ENCODE measurements around the gene ERMN. TPM values are rescaled to one million over a fixed set of nuclear protein-coding genes. Genes with fewer than 3 reads are reported as not detected.
A peak's percentile ranks its signal among the peaks of the same experiment; 100 is the strongest.

ERMN gene
- total RNA-seq, 3 donors from 2014 or later (not counting 1 experiment from before 2014, with no cell fraction given) = 13.5 to 14.4 (median 14.0) TPM

DNA sequence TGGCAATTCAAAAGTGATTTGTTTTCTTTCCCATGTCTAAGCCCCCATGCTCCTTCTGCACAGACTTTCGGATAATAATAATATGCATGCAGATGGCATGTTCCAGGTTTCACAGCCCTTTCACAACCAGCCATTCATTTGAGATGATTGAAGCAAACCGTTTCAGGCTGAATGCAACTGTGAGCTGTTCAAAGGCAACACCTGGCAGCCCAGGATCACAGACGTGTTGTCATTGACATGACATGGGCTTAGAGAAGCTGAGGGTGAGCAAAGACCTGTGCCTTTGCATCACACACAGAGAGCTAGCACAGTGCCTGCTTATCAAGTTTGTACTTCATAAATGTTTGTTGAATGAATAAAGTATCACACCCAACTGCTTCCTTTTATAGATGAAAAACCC is 12.4 kb upstream of the ERMN start:
- 95% methylated on average over 3 of the region's 3 CpGs for WGBS (ENCODE audit: insufficient coverage)
- Mint-ChIP-seq H3K27me3 (ENCODE audit: low read depth in 2 of 2) (no peaks in the 10 kb centered on the region), H3K9me3 (peaks cover 8 to 9% of the 10 kb centered on the region in 2 donors), H3K4me1 (peaks cover 17 to 22% of the 10 kb centered on the region in 2 donors), H3K36me3 (peaks cover 22% of the 10 kb centered on the region), H3K4me3 (no peak overlapping the region), H3K27ac (no peak overlapping the region)
- intact Hi-C loops (cut with micrococcal nuclease) = loop anchor here (5.0 kb wide), 1 partner anchor 74 kb away; no protein-coding TSS in a partner anchor
- Histone ChIP-seq H3K27ac (ENCODE audit: low read length) (no peak overlapping the region), H3K36me3 (ENCODE audit: control insufficient read depth, insufficient read depth, low read length) (peaks cover 3% of the 10 kb centered on the region), H3K27me3 (ENCODE audit: control insufficient read depth, insufficient read depth, low read length) (no peaks in the 10 kb centered on the region), H3K4me3 (ENCODE audit: low read length) (no peak overlapping the region), H3K9me3 (ENCODE audit: control insufficient read depth, insufficient read depth, low read length) (no peaks in the 10 kb centered on the region), H3K4me1 (ENCODE audit: control insufficient read depth, insufficient read depth, low read length) (no peaks in the 10 kb centered on the region)
- ATAC-seq (no peak), DNase-seq (peak in 1 of 2 donors; percentile 24)
- TF ChIP-seq, protein P1, sequence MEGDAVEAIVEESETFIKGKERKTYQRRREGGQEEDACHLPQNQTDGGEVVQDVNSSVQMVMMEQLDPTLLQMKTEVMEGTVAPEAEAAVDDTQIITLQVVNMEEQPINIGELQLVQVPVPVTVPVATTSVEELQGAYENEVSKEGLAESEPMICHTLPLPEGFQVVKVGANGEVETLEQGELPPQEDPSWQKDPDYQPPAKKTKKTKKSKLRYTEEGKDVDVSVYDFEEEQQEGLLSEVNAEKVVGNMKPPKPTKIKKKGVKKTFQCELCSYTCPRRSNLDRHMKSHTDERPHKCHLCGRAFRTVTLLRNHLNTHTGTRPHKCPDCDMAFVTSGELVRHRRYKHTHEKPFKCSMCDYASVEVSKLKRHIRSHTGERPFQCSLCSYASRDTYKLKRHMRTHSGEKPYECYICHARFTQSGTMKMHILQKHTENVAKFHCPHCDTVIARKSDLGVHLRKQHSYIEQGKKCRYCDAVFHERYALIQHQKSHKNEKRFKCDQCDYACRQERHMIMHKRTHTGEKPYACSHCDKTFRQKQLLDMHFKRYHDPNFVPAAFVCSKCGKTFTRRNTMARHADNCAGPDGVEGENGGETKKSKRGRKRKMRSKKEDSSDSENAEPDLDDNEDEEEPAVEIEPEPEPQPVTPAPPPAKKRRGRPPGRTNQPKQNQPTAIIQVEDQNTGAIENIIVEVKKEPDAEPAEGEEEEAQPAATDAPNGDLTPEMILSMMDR (IDR thresholded peaks at IDR 0.05) = no peak

DNA sequence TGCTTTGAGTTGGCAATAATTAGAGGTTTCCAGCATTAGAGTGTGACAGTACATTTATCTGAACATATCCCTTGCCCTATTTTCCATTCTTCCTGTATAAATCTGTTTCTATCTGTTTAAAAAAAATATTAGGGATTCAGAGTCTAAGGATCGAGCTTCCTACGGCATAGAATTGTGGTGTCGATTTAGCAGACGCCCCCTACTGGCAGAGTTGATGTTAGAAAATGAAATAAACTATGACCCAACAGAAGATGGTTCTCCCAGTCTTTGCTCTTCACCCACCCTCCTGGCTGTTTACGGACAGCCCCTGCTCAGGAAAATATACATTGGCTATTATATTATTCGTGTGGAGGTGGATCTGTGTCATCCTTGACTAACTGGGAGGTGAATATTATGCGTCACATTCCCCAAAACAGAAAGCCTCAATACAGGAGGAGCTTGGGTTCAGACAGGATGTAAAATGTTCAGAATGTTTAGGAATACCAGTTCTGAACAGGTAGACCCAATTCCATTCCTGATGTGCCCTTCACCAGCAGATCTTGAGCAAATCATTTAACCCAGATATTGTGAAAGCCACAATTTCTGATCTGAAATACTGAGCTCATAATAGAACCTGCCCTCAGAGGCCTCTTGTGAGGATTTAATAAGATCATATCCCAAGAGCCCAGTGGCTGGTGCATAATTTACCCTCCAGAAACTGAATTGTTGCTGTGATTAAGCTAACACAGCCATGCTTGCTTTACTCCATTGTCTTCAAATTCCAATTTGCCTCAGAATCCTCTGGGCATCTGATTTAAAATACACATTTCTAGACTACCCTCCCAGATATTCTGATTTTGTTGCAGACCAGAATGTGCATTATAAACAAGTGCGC is 10.8 kb upstream of the ERMN start:
- Mint-ChIP-seq H3K4me1 (peaks cover 25 to 35% of the 10 kb centered on the region in 2 donors), H3K27ac (no peak overlapping the region), H3K27me3 (ENCODE audit: low read depth in 2 of 2) (no peaks in the 10 kb centered on the region), H3K36me3 (peaks cover 6% of the 10 kb centered on the region), H3K9me3 (no peaks in the 10 kb centered on the region), H3K4me3 (peak overlapping the region; percentile 47)
- TF ChIP-seq, protein P1 (IDR thresholded peaks at IDR 0.05) = peak; percentile 78
- DNase-seq (peak in 1 of 2 donors; percentile 78), ATAC-seq (peak in 2 of 3 donors; percentile 44 to 57)
- Histone ChIP-seq H3K9me3 (ENCODE audit: control insufficient read depth, insufficient read depth, low read length) (no peaks in the 10 kb centered on the region), H3K4me1 (ENCODE audit: control insufficient read depth, insufficient read depth, low read length) (peaks cover 11% of the 10 kb centered on the region), H3K36me3 (ENCODE audit: control insufficient read depth, insufficient read depth, low read length) (no peaks in the 10 kb centered on the region), H3K27me3 (ENCODE audit: control insufficient read depth, insufficient read depth, low read length) (no peaks in the 10 kb centered on the region), H3K4me3 (ENCODE audit: low read length) (no peak overlapping the region), H3K27ac (ENCODE audit: low read length) (no peak overlapping the region)
- intact Hi-C loops (cut with micrococcal nuclease) = loop anchor here (5.0 kb wide), 1 partner anchor 76 kb away; no protein-coding TSS in a partner anchor
- 33% methylated on average over 6 of the region's 8 CpGs for WGBS (ENCODE audit: insufficient coverage)

DNA sequence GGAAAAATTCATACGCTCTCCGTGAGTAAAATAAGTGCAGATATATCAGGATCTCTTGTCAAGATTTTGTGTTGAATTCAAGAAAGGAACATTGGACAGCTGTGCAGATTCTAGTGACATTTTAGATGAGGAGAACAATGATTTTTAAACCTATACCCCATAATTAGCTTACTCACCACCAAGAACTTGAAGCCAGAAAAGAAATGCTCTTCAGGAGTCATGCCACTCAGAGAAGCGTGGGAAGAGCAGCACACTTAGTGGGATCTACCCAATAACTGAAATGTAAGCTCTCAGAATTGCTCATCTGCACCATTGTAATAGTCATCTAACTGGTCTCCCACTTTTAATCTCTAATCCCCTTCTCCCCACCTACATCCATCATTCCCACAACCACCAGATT is 9.2 kb upstream of the ERMN start:
- H3K9me3 ChIP-seq (ENCODE audit: control insufficient read depth, insufficient read depth, low read length) = no peaks in the 10 kb centered on the region
- Mint-ChIP-seq H3K27ac (no peak overlapping the region), H3K4me3 (no peak overlapping the region), H3K9me3 (no peaks in the 10 kb centered on the region), H3K36me3 (no peaks in the 10 kb centered on the region), H3K27me3 (ENCODE audit: low read depth in 2 of 2) (no peaks in the 10 kb centered on the region), H3K4me1 (peaks cover 30 to 47% of the 10 kb centered on the region in 2 donors)
- H3K4me3 ChIP-seq (ENCODE audit: low read length) = no peak overlapping the region
- DNase-seq (no peak), ATAC-seq (no peak)
- TF ChIP-seq, protein P1 (IDR thresholded peaks at IDR 0.05) = no peak
- no peaks in the 10 kb centered on the region for H3K36me3 ChIP-seq (ENCODE audit: control insufficient read depth, insufficient read depth, low read length)
- no peaks in the 10 kb centered on the region for H3K27me3 ChIP-seq (ENCODE audit: control insufficient read depth, insufficient read depth, low read length)
- WGBS (ENCODE audit: insufficient coverage) = 96% methylated on average over 3 of the region's 3 CpGs
- intact Hi-C loops (cut with micrococcal nuclease) = loop anchor here (5.0 kb wide), 1 partner anchor 78 kb away; no protein-coding TSS in a partner anchor
- H3K27ac ChIP-seq (ENCODE audit: low read length) = no peak overlapping the region
- peaks cover 15% of the 10 kb centered on the region for H3K4me1 ChIP-seq (ENCODE audit: control insufficient read depth, insufficient read depth, low read length)
